ENCODE data around the gene TBL1XR1. TPM values are rescaled to one million over a fixed set of nuclear protein-coding genes. Genes with fewer than 3 reads are reported as not detected.
A peak's percentile ranks its signal among the peaks of the same experiment; 100 is the strongest.

Gene TBL1XR1
- total and polyA plus RNA-seq, 2 donors (not counting 3 experiments of a cell fraction or from before 2014, with no cell fraction given): 26.9 to 146 TPM

DNA sequence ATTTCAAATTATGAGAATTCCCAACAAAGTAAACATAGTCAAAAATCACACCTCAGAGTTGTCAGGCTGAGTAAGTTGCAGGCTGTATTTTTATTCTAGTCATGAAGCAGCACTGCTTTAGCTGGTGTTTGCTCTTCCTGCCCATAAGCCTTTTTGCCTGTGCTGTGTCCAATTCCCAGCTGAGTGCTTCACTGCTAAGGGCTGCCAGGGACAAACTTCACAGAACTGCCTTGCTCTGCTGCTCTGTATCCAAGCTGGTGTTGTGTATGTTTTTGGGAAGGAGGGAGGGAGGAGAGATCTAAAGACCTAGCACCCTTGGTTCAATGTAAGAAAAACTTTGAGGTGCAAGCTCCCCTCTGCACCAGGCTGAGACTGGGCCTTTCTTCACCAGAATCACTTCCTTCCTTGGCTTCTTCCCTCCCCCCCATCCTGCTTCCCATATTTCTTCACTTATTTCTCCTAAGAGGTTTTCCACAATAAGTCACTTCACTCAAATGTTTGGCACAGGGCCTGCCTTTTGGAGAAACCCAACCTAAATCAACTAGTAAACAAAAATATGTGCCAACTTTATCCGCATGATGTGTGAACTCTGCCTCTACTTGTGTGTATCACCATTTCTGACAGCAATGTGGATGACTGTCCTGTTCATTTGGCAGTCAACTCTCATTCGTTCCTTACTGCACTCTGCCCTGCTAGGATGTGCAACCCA is 156.1 kb downstream of the TBL1XR1 start:
- Histone ChIP-seq H3K9me1 (replicated peaks; ENCODE audit: control insufficient read depth, extremely low read depth, insufficient read depth, low read length) (no peaks in the 10 kb centered on the region), H3K27me3 (ENCODE audit: control insufficient read depth in 2 of 2, insufficient read depth in 2 of 2, low read length in 2 of 2) (no peaks in the 10 kb centered on the region), H3K4me2 (ENCODE audit: insufficient read depth, low read length) (no peak overlapping the region), H3K27ac (ENCODE audit: insufficient read depth, low read depth, low read length) (no peak overlapping the region), H4K20me1 (replicated peaks; ENCODE audit: control insufficient read depth, extremely low read depth, insufficient read depth, low read length) (no peaks in the 10 kb centered on the region), H3K4me1 (ENCODE audit: control insufficient read depth, extremely low read depth, insufficient read depth, low read length) (no peaks in the 10 kb centered on the region), H2AFZ (ENCODE audit: low read depth, low read length) (no peak overlapping the region), H3K79me2 (ENCODE audit: control insufficient read depth, insufficient read depth, low read length) (no peaks in the 10 kb centered on the region), H3K9me3 (replicated peaks; ENCODE audit: control insufficient read depth, insufficient read depth, low read length) (no peaks in the 10 kb centered on the region), H3K9ac (replicated peaks; ENCODE audit: extremely low read depth, insufficient read depth, low read length) (no peak overlapping the region), H3K36me3 (ENCODE audit: control insufficient read depth in 2 of 2, extremely low read depth in 1 of 2, insufficient read depth in 2 of 2, low read length in 2 of 2) (peaks cover 11 to 14% of the 10 kb centered on the region in 2 experiments), H3K4me3 (replicated peaks in 1 of 3; ENCODE audit: insufficient read depth in 1 of 3, low read depth in 1 of 3, low read length in 3 of 3) (no peak overlapping the region)
- ChIA-PET CTCF (interaction anchor here (0.9 to 1.1 kb wide), 2 partner anchors 10 to 12 kb away, joined by 3 read pairs; no protein-coding TSS in a partner anchor), POLR2A (no interaction called here)
- dilution Hi-C loops (cut with MboI; ENCODE audit: extremely low pct_ligation_motif_present, low sequenced_read_pairs) (no loop called here), intact Hi-C loops (cut with micrococcal nuclease) (no loop called here)
- DNase-seq (ENCODE audit: low read depth, low spot score) (peak; percentile 43), FAIRE-seq (no peak)
- no TSS peak for BruUV-seq (replicated peaks)
- TF ChIP-seq JUN (IDR thresholded peaks at IDR 0.05; ENCODE audit: borderline replicate concordance, insufficient read depth, insufficient read length, low read depth) (no peak), POLR2AphosphoS5 (IDR thresholded peaks at IDR 0.05; ENCODE audit: insufficient read depth, low read depth, low read length) (no peak), MYC (IDR thresholded peaks at IDR 0.05; ENCODE audit: low read depth, low read length) (no peak), POLR2A (IDR thresholded peaks at IDR 0.05; ENCODE audit: low read depth, low read length) (no peak), GATA2 (IDR thresholded peaks at IDR 0.05; ENCODE audit: insufficient read depth, insufficient read length, low read depth, low read length) (no peak), EZH2 (IDR thresholded peaks at IDR 0.05; ENCODE audit: borderline replicate concordance, low read depth, low read length, severe bottlenecking) (no peak), FOS (IDR thresholded peaks at IDR 0.05; ENCODE audit: borderline replicate concordance, insufficient read depth, low read length) (no peak)
- TF ChIP-seq, protein P1, sequence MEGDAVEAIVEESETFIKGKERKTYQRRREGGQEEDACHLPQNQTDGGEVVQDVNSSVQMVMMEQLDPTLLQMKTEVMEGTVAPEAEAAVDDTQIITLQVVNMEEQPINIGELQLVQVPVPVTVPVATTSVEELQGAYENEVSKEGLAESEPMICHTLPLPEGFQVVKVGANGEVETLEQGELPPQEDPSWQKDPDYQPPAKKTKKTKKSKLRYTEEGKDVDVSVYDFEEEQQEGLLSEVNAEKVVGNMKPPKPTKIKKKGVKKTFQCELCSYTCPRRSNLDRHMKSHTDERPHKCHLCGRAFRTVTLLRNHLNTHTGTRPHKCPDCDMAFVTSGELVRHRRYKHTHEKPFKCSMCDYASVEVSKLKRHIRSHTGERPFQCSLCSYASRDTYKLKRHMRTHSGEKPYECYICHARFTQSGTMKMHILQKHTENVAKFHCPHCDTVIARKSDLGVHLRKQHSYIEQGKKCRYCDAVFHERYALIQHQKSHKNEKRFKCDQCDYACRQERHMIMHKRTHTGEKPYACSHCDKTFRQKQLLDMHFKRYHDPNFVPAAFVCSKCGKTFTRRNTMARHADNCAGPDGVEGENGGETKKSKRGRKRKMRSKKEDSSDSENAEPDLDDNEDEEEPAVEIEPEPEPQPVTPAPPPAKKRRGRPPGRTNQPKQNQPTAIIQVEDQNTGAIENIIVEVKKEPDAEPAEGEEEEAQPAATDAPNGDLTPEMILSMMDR (IDR thresholded peaks at IDR 0.05; ENCODE audit: extremely low read depth in 1 of 2, insufficient read depth in 1 of 2, low read depth in 1 of 2, low read length in 2 of 2): no peak
- TF ChIP-seq, protein P2, sequence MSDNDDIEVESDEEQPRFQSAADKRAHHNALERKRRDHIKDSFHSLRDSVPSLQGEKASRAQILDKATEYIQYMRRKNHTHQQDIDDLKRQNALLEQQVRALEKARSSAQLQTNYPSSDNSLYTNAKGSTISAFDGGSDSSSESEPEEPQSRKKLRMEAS (IDR thresholded peaks at IDR 0.05; ENCODE audit: insufficient read depth, insufficient read length): no peak

Data from endothelial cell of umbilical vein (primary cell).